ENCODE results near the gene NOXRED1.

NOXRED1 gene

GRCh38 chr14:77409131-77409533, 14.2 kb downstream of the NOXRED1 start:
- in situ Hi-C loops (cut with MboI; ENCODE audit: low sequenced_read_pairs): no loop called here

- in situ Hi-C loops (cut with MboI; ENCODE audit: low sequenced_read_pairs): no loop called here
Observed at GRCh38 chr14:77407158-77407557, 16.2 kb downstream of the NOXRED1 start.

- in situ Hi-C loops (cut with MboI; ENCODE audit: low sequenced_read_pairs): no loop called here
Observed at GRCh38 chr14:77406718-77407117, 16.6 kb downstream of the NOXRED1 start.

- in situ Hi-C loops (cut with MboI; ENCODE audit: low sequenced_read_pairs): no loop called here
Observed at GRCh38 chr14:77406086-77406485, 17.2 kb downstream of the NOXRED1 start.

- in situ Hi-C loops (cut with MboI; ENCODE audit: low sequenced_read_pairs): no loop called here
Observed at GRCh38 chr14:77403768-77404167, 19.6 kb downstream of the NOXRED1 start.

GRCh38 chr14:77400216-77400615, 23.1 kb downstream of the NOXRED1 start:
- in situ Hi-C loops (cut with MboI; ENCODE audit: low sequenced_read_pairs): no loop called here

GRCh38 chr14:77390188-77390587, 33.1 kb downstream of the NOXRED1 start:
- in situ Hi-C loops (cut with MboI; ENCODE audit: low sequenced_read_pairs): no loop called here

- in situ Hi-C loops (cut with MboI; ENCODE audit: low sequenced_read_pairs): no loop called here
Observed at GRCh38 chr14:77378701-77379100, 44.6 kb downstream of the NOXRED1 start.

GRCh38 chr14:77377502-77377844, 45.9 kb downstream of the NOXRED1 start:
- in situ Hi-C loops (cut with MboI; ENCODE audit: low sequenced_read_pairs): no loop called here

GRCh38 chr14:77376771-77377501, 46.4 kb downstream of the NOXRED1 start, which contains the start of the genes SAMD15 and TMED8:
TSS of gene SAMD15 (plus strand) at chr14:77377379. CDS start at chr14:77377419, 40 bp downstream.
TSS of gene TMED8 (minus strand) at chr14:77377094. CDS start at chr14:77377053, 41 bp downstream.
- in situ Hi-C loops (cut with MboI; ENCODE audit: low sequenced_read_pairs): no loop called here

- in situ Hi-C loops (cut with MboI; ENCODE audit: low sequenced_read_pairs): no loop called here
Observed at GRCh38 chr14:77375973-77376770, 47.2 kb downstream of the NOXRED1 start.

- in situ Hi-C loops (cut with MboI; ENCODE audit: low sequenced_read_pairs): no loop called here
Observed at GRCh38 chr14:77375164-77375950, 48.0 kb downstream of the NOXRED1 start.

GRCh38 chr14:77372304-77372841, 51.0 kb downstream of the NOXRED1 start:
- in situ Hi-C loops (cut with MboI; ENCODE audit: low sequenced_read_pairs): no loop called here

GRCh38 chr14:77369285-77369684, 54.0 kb downstream of the NOXRED1 start:
- in situ Hi-C loops (cut with MboI; ENCODE audit: low sequenced_read_pairs): no loop called here

GRCh38 chr14:77364146-77364545, 59.2 kb downstream of the NOXRED1 start:
- in situ Hi-C loops (cut with MboI; ENCODE audit: low sequenced_read_pairs): no loop called here

- in situ Hi-C loops (cut with MboI; ENCODE audit: low sequenced_read_pairs): no loop called here
Observed at GRCh38 chr14:77359626-77360025, 63.7 kb downstream of the NOXRED1 start.

- in situ Hi-C loops (cut with MboI; ENCODE audit: low sequenced_read_pairs): no loop called here
Observed at GRCh38 chr14:77356899-77357298, 66.4 kb downstream of the NOXRED1 start.

- in situ Hi-C loops (cut with MboI; ENCODE audit: low sequenced_read_pairs): no loop called here
Observed at GRCh38 chr14:77355811-77356210, 67.5 kb downstream of the NOXRED1 start.

- in situ Hi-C loops (cut with MboI; ENCODE audit: low sequenced_read_pairs): no loop called here
Observed at GRCh38 chr14:77353469-77354141, 69.7 kb downstream of the NOXRED1 start.

GRCh38 chr14:77347751-77348150, 75.6 kb downstream of the NOXRED1 start:
- in situ Hi-C loops (cut with MboI; ENCODE audit: low sequenced_read_pairs): no loop called here
